ENCODE results near the gene VOPP1.
"Not testable (repeated sequence)": the region's sequence is repeated elsewhere in the genome, so short reads cannot be mapped to it uniquely, and the experiment has no call there.

- TF ChIP-seq RFX7 (CRISPR knock-in tag; IDR thresholded peaks at IDR 0.05); ZNF384 (IDR thresholded peaks at IDR 0.05; ENCODE audit: low read depth, low read length); ZBTB1 (CRISPR knock-in tag; IDR thresholded peaks at IDR 0.05; ENCODE audit: borderline replicate concordance, low read depth); ZNF146 (CRISPR knock-in tag; IDR thresholded peaks at IDR 0.05; ENCODE audit: unreplicated experiment); SP1 (CRISPR knock-in tag; IDR thresholded peaks at IDR 0.05); NFE2 (IDR thresholded peaks at IDR 0.05; ENCODE audit: low read depth); NRF1 (conservative IDR thresholded peaks at IDR 0.05 in 1 of 2, IDR thresholded peaks at IDR 0.05 in 1 of 2); TCF7 (IDR thresholded peaks at IDR 0.05; ENCODE audit: borderline replicate concordance); MEF2D (tag; conservative IDR thresholded peaks at IDR 0.05; ENCODE audit: low read depth); ZNF274 (IDR thresholded peaks at IDR 0.05; ENCODE audit: borderline replicate concordance, low read depth, low read length); NCOA1 (IDR thresholded peaks at IDR 0.05; ENCODE audit: low read depth); BHLHE40 (IDR thresholded peaks at IDR 0.05; ENCODE audit: low read length): not testable (repeated sequence)
- TF ChIP-seq, protein P1, sequence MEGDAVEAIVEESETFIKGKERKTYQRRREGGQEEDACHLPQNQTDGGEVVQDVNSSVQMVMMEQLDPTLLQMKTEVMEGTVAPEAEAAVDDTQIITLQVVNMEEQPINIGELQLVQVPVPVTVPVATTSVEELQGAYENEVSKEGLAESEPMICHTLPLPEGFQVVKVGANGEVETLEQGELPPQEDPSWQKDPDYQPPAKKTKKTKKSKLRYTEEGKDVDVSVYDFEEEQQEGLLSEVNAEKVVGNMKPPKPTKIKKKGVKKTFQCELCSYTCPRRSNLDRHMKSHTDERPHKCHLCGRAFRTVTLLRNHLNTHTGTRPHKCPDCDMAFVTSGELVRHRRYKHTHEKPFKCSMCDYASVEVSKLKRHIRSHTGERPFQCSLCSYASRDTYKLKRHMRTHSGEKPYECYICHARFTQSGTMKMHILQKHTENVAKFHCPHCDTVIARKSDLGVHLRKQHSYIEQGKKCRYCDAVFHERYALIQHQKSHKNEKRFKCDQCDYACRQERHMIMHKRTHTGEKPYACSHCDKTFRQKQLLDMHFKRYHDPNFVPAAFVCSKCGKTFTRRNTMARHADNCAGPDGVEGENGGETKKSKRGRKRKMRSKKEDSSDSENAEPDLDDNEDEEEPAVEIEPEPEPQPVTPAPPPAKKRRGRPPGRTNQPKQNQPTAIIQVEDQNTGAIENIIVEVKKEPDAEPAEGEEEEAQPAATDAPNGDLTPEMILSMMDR (IDR thresholded peaks at IDR 0.05 in 2 of 3, conservative IDR thresholded peaks at IDR 0.05 in 1 of 3; ENCODE audit: insufficient read depth in 2 of 3, low read depth in 1 of 3, low read length in 3 of 3), result not testable (repeated sequence)
Observed at GRCh38 chr7:55471594-55471993, 100.7 kb downstream of the VOPP1 start.
